Retinal pigment epithelial cell (primary cell): ENCODE measurements around the gene SNRNP25.

Experiments
- DNase-seq: peaks from one replicate; pipeline ENCODE4 v3.0.0-alpha.2; 2010; ENCODE audit warnings: low read depth
- H3K4me3 ChIP-seq: 2 replicates; pipeline ENCODE4 v1.5.1; 2011; ENCODE audit warnings: mild to moderate bottlenecking, low read length, control low read depth, moderate library complexity
- TF ChIP-seq, protein P1 (sequence below): conservative IDR thresholded peaks from 2 replicates; pipeline ENCODE4 v1.5.1; 2011; ENCODE audit warnings: low read depth, low read length, control low read depth, inconsistent platforms

Gene SNRNP25

DNA sequence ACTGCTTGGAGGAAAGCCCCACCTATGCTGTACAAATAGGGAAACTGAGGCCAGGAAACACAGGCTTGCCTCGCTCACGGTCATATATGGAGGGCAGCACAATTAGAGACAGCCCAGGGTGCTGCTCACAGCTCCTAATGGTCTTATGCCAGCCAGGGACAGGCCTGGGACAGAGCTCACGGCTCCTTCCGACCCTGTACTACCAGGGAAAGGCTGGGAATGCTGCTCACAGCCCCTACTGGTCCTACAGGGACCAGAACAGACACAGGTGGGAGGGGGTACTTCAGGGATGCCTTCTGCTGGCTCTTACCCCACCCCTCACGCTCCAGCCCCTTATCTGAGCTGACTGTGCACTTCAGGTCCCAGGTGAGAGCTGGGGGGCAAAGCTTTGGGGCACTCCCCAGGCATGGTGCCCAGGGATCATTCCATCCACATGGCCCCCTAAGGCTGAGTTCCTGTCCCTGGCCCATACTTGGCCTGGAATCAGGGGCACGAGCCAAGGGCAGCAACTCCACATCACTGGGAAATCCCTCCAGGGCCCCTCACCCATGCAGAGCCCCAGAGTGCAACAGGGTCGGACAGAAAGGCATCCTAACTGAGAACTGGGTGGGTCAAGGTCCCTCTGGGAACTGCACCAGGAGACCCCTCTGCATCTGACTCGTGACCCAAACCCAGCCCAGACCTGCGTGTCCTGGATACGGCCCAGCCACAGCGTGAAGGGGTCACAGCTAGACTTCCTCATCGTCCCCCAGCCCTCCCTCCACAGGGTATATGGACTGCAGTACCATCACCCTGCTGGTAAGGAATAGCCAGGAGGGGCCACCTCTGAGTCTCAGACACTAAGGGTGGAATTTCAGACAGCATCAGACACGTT, 12.9 kb downstream of the SNRNP25 start:
- TF ChIP-seq, protein P1, sequence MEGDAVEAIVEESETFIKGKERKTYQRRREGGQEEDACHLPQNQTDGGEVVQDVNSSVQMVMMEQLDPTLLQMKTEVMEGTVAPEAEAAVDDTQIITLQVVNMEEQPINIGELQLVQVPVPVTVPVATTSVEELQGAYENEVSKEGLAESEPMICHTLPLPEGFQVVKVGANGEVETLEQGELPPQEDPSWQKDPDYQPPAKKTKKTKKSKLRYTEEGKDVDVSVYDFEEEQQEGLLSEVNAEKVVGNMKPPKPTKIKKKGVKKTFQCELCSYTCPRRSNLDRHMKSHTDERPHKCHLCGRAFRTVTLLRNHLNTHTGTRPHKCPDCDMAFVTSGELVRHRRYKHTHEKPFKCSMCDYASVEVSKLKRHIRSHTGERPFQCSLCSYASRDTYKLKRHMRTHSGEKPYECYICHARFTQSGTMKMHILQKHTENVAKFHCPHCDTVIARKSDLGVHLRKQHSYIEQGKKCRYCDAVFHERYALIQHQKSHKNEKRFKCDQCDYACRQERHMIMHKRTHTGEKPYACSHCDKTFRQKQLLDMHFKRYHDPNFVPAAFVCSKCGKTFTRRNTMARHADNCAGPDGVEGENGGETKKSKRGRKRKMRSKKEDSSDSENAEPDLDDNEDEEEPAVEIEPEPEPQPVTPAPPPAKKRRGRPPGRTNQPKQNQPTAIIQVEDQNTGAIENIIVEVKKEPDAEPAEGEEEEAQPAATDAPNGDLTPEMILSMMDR: no peak
- H3K4me3 ChIP-seq: no peak overlapping the region
- no peak for DNase-seq

DNA sequence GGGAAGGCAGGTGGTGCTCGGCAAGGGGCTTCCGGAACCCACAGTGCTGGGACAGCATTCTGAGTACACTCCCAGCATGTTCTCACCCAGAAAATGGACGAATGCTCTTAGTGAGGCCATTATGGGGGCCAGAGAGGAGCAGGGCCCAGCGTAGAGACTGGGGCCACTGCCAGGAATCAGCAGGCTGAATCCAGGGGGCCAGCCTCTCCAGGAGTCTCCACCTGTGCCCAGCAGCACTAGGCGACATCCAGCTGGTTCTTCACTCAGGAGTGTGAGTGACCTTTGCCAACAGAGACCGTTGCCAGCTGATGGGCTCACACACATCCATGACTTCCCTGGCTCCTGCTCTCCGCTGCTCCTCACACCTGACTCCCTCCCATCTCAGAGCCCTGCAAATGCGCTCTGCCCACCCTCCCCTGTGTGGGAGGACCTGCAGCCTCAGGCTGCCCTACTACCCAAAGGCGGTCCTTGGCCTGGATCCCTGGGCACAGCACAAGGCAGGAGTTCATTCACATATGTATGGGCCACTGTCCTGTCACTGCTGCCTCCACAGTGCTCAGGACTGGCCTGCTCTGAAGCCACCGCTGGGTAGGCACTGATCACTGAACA, 13.7 kb downstream of the SNRNP25 start:
- H3K4me3 ChIP-seq: no peak overlapping the region
- DNase-seq: no peak
- TF ChIP-seq, protein P1: no peak

DNA sequence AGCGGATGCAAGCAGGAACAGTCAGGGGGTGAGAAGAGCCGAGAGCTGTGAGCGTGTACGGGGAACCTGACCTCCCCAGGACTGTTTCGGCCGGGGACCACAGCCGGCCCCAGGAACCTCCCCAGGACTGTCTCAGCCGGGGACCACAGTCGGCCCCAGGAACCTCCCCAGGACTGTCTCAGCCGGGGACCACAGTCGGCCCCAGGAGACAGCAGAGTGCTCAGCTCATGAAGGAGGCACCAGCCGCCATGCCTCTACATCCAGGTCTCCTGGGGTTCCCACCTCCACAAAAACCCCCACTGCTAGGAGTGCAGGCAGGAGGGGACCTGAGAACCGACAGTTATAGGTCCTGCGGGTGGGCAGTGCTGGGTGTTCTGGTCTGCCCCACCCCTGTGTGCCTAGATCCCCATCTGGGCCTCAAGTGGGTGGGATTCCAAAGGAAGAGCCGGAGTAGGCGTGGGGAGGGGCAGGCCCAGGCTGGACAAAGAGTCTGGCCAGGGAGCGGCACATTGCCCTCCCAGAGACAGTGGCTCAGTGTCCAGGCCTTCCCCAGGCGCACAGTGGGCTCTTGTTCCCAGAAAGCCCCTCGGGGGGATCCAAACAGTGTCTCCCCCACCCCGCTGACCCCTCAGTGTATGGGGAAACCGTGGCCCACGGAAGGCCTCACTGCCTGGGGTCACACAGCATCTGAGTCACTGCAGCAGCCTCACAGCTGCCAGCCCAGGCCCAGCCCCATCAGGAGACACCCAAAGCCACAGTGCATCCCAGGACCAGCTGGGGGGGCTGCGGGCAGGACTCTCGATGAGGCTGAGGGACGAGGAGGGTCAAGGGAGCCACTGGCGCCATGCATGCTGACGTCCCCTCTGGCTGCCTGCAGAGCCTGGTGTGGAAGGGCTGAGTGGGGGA, 14.5 kb downstream of the SNRNP25 start:
- no peak overlapping the region for H3K4me3 ChIP-seq
- TF ChIP-seq, protein P1: no peak
- no peak for DNase-seq

DNA sequence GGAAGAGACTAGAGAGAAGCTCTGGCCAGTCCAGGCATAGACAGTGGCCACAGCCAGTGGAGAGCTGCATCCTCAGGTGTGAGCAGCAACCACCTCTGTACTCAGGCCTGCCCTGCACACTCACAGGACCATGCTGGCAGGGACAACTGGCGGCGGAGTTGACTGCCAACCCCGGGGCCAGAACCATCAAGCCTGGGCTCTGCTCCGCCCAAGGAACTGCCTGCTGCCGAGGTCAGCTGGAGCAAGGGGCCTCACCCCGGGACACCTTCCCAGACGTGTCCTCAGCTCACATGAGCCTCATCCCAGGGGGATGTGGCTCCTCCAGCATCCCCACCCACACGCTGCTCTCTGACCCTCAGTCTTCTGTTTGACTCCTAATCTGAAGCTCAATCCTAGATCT, 15.6 kb downstream of the SNRNP25 start:
- TF ChIP-seq, protein P1: no peak
- no peak for DNase-seq
- H3K4me3 ChIP-seq: no peak overlapping the region

DNA sequence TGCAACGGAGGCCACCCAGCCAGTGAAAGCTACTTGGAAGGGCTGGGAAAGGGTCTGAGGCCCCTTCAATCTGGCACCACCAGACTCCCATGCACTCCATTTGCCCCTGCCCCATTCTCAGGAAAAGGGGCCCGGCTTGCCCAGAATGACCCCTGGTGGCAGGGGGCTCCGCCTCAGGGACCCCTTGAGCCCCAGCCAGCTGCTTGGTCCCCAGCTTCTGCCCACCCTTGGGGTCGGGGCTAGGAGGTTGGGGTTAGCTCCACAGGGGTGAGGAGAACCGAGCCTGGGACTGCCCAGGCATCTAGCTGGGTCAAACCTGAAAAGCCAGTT, 17.5 kb downstream of the SNRNP25 start:
- peak overlapping the region; percentile 65 for H3K4me3 ChIP-seq
- TF ChIP-seq, protein P1: no peak
- no peak for DNase-seq

DNA sequence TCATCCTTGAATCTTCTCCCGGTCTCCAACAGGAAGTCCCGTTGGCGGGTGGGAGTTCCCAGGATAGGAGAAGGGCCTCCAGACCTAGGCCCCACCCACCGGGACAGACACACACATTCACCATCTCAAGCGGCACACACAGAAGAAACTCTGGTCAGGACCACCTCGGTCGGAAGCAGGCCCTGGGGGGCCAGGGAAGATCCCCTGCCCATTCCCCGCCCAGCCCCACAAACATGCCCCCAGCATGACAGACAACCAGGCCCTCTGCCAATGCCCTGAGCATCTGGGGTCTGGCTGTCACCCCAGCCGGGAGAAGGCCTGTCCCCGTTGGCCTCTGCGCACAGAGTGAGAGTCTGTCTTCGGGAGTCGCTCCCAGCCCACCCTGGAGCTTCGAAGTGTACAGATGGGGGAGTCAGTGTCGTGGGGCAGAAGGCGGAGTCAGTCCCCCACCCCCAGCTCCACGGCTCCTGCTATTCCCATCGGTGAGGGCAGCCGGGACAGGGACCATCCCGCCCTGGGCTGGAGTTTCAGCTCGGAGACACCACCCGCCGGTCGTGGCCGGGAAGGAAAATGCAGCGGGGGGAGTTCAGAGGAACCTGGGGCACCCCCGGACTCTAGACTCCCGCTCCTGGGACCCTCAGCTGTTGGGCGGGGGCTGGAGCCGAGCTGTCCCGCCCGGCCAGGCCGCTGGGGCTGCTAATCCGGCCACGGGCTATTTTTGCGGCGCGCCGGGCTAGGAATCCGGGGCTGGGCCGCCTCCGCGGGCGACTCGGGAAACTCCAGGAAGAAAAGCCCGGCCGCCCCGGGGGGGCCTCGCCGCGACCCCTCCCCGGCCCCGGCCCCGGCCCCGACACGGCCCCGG, 18.1 kb downstream of the SNRNP25 start:
- peak overlapping the region; percentile 65 for H3K4me3 ChIP-seq
- DNase-seq: no peak
- TF ChIP-seq, protein P1: no peak
